HG03280 (cell line): ENCODE data around the gene ARMC6.
"Not testable (repeated sequence)": the region's sequence is repeated elsewhere in the genome, so short reads cannot be mapped to it uniquely, and the experiment has no call there.

ENCODE experiments used
- ATAC-seq: cut with Tn5 transposase; IDR thresholded peaks from one replicate; pipeline ENCODE4 v1.9.1; 2021; ENCODE audit warnings: mild to moderate bottlenecking, moderate library complexity; ENCODE audit not compliant: unreplicated experiment

The ARMC6 gene

GRCh38 chr19:19074196-19074882 is 40.9 kb downstream of the ARMC6 start:
- no peak for ATAC-seq

- ATAC-seq, result no peak
Observed at GRCh38 chr19:19075126-19075525, 41.7 kb downstream of the ARMC6 start.

GRCh38 chr19:19076476-19076875 is 43.1 kb downstream of the ARMC6 start:
- ATAC-seq, result no peak

GRCh38 chr19:19077103-19077502 is 43.7 kb downstream of the ARMC6 start:
- ATAC-seq, result no peak

GRCh38 chr19:19078801-19079200 is 45.4 kb downstream of the ARMC6 start:
- no peak for ATAC-seq

GRCh38 chr19:19079571-19079970 is 46.2 kb downstream of the ARMC6 start:
- no peak for ATAC-seq

- ATAC-seq, result no peak
Observed at GRCh38 chr19:19081642-19082151, 48.3 kb downstream of the ARMC6 start.

GRCh38 chr19:19083413-19084178 is 50.2 kb downstream of the ARMC6 start:
- ATAC-seq, result no peak

- ATAC-seq, result no peak
Observed at GRCh38 chr19:19087676-19088075, 54.3 kb downstream of the ARMC6 start.

- ATAC-seq, result no peak
Observed at GRCh38 chr19:19094513-19094912, 61.1 kb downstream of the ARMC6 start.

GRCh38 chr19:19095691-19096090 is 62.3 kb downstream of the ARMC6 start:
- ATAC-seq, result no peak

- no peak for ATAC-seq
Observed at GRCh38 chr19:19096641-19097627, 63.5 kb downstream of the ARMC6 start.

GRCh38 chr19:19098084-19098702 is 64.8 kb downstream of the ARMC6 start:
- no peak for ATAC-seq

- ATAC-seq, result no peak
Observed at GRCh38 chr19:19098703-19099632, 65.6 kb downstream of the ARMC6 start.

GRCh38 chr19:19101540-19101939 is 68.1 kb downstream of the ARMC6 start:
- ATAC-seq, result no peak

- not testable (repeated sequence) for ATAC-seq
Observed at GRCh38 chr19:19102566-19102965, 69.2 kb downstream of the ARMC6 start.

GRCh38 chr19:19103167-19103566 is 69.8 kb downstream of the ARMC6 start:
- ATAC-seq, result no peak

GRCh38 chr19:19105365-19106055 is 72.1 kb downstream of the ARMC6 start:
- ATAC-seq, result no peak

GRCh38 chr19:19106056-19106551 is 72.7 kb downstream of the ARMC6 start:
- ATAC-seq, result no peak
